ENCODE measurements around the gene SCN5A.

SCN5A gene

GRCh38 chr3:38564631-38565338 lies 84.7 kb downstream of the SCN5A start:
- DNase-seq (ENCODE audit: low read depth, low spot score) = no peak
- TF ChIP-seq, protein P1, sequence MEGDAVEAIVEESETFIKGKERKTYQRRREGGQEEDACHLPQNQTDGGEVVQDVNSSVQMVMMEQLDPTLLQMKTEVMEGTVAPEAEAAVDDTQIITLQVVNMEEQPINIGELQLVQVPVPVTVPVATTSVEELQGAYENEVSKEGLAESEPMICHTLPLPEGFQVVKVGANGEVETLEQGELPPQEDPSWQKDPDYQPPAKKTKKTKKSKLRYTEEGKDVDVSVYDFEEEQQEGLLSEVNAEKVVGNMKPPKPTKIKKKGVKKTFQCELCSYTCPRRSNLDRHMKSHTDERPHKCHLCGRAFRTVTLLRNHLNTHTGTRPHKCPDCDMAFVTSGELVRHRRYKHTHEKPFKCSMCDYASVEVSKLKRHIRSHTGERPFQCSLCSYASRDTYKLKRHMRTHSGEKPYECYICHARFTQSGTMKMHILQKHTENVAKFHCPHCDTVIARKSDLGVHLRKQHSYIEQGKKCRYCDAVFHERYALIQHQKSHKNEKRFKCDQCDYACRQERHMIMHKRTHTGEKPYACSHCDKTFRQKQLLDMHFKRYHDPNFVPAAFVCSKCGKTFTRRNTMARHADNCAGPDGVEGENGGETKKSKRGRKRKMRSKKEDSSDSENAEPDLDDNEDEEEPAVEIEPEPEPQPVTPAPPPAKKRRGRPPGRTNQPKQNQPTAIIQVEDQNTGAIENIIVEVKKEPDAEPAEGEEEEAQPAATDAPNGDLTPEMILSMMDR (IDR thresholded peaks at IDR 0.05; ENCODE audit: low read depth, low read length) = no peak
- H3K4me3 ChIP-seq (ENCODE audit: low read depth, low read length) = no peak overlapping the region
- in situ Hi-C loops (cut with HindIII; ENCODE audit: low sequenced_read_pairs) = no loop called here

GRCh38 chr3:38563886-38564270 lies 85.6 kb downstream of the SCN5A start:
- DNase-seq (ENCODE audit: low read depth, low spot score) = no peak
- in situ Hi-C loops (cut with HindIII; ENCODE audit: low sequenced_read_pairs) = no loop called here
- TF ChIP-seq, protein P1 (IDR thresholded peaks at IDR 0.05; ENCODE audit: low read depth, low read length) = no peak
- H3K4me3 ChIP-seq (ENCODE audit: low read depth, low read length) = no peak overlapping the region

DNA sequence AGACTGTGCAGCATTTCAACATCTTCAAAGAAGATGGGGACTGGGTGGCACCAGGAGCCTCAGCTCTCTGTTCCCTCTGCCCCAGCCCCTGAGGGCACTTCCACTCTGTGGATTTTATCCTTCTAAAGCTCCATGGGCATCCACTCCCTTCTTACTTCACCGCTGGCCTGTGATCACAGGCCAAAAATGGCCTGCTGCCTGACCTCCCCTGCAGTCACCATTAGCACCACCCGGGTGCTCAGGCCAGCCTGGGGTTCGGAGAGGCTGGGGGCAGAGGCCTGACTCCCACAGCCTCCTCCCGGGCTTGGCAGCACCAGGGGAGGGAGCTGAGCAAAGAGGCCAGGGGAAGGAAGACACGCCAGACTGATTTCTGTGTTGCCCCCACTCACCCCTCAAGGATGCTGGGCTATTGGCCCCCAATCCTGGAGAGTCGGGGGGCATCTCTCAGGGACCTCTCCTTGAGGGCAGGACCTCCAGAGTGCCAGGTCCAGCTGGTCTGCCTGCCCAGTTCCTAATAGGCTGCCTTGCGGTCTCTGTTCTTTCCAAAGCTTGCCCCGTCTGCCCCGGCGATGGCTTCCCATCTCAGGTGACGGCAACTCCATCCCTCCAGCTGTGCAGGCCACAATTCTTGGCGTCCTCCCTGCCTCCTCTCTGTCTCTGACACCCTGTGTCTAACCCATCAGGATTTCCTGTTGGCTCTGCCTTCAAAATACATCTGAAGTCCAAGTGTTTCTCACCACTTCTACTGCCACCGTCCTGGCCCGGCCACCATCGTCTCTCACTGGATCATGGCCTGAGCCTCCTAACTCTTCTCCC lies 86.2 kb downstream of the SCN5A start:
- TF ChIP-seq, protein P1 (IDR thresholded peaks at IDR 0.05; ENCODE audit: low read depth, low read length) = no peak
- no peak overlapping the region for H3K4me3 ChIP-seq (ENCODE audit: low read depth, low read length)
- in situ Hi-C loops (cut with HindIII; ENCODE audit: low sequenced_read_pairs) = no loop called here
- no peak for DNase-seq (ENCODE audit: low read depth, low spot score)

GRCh38 chr3:38562467-38562925 lies 87.0 kb downstream of the SCN5A start:
- in situ Hi-C loops (cut with HindIII; ENCODE audit: low sequenced_read_pairs) = no loop called here
- TF ChIP-seq, protein P1 (IDR thresholded peaks at IDR 0.05; ENCODE audit: low read depth, low read length) = no peak
- no peak overlapping the region for H3K4me3 ChIP-seq (ENCODE audit: low read depth, low read length)
- no peak for DNase-seq (ENCODE audit: low read depth, low spot score)

- no peak overlapping the region for H3K4me3 ChIP-seq (ENCODE audit: low read depth, low read length)
- no peak for DNase-seq (ENCODE audit: low read depth, low spot score)
- in situ Hi-C loops (cut with HindIII; ENCODE audit: low sequenced_read_pairs) = no loop called here
- TF ChIP-seq, protein P1 (IDR thresholded peaks at IDR 0.05; ENCODE audit: low read depth, low read length) = no peak
Measured at GRCh38 chr3:38561746-38562466, 87.6 kb downstream of the SCN5A start.

DNA sequence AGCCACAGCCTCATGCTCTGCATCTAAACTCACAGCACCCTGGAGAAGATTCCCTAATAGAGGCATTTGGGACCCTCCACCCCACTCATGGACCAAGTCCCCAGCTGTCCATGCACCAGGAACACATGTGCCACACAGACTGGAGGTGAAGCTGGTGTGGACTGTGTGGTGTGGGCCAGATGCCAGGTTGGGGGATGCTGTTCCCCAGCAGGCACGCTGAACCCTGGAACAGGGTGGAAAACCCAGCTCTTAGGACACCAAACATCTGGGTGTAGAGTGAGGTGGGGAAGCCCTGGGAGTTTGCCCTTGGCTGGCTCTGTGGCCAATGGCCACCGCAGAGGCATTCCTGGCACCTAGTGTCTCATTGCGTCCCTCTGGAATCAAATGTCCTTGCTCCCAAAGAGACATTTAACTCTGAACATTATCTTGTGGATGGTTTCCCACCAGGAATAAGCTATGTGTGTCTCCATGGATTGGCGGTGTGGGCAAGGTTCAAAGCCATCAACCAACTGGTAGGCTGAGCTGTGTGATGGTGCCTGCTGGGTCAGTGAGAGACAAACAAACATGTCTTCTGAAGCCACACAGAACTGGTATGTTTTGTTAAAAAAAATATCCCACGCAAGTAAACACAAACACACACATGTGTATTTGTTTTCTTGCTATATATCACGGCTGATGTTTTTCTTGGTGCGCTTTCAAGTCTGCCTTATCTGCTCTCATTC lies 88.3 kb downstream of the SCN5A start:
- TF ChIP-seq, protein P1 (IDR thresholded peaks at IDR 0.05; ENCODE audit: low read depth, low read length) = no peak
- no peak overlapping the region for H3K4me3 ChIP-seq (ENCODE audit: low read depth, low read length)
- in situ Hi-C loops (cut with HindIII; ENCODE audit: low sequenced_read_pairs) = no loop called here
- no peak for DNase-seq (ENCODE audit: low read depth, low spot score)

Measured in astrocyte of the spinal cord (primary cell).